HEK293T (cell line): ENCODE results near the gene FOXP3.

ENCODE experiments used
- ARNT ChIP-seq: fragments of 450-650 bp; IDR thresholded peaks from 2 replicates; pipeline ENCODE4 v1.6.1; 2017; ENCODE audit warnings: mild to moderate bottlenecking
- BHLHE40 ChIP-seq: fragments of 450-650 bp; IDR thresholded peaks from 2 replicates; pipeline ENCODE4 v1.6.1; 2016; ENCODE audit warnings: mild to moderate bottlenecking, moderate library complexity, borderline replicate concordance
- CTBP1 ChIP-seq: fragments of 450-650 bp; IDR thresholded peaks from 2 replicates; pipeline ENCODE4 v1.6.1; 2016; ENCODE audit warnings: borderline replicate concordance
- ELF4 ChIP-seq: fragments of 450-650 bp; IDR thresholded peaks from 2 replicates; pipeline ENCODE4 v1.6.1; 2017; ENCODE audit warnings: antibody characterized with exemption
- FOXA1 ChIP-seq: fragments of 450-650 bp; IDR thresholded peaks from 2 replicates; pipeline ENCODE4 v1.6.1; 2016; ENCODE audit warnings: mild to moderate bottlenecking
- FOXK2 ChIP-seq: fragments of 450-650 bp; IDR thresholded peaks from 2 replicates; pipeline ENCODE4 v1.6.1; 2016; ENCODE audit warnings: mild to moderate bottlenecking
- HDGF ChIP-seq: fragments of 450-650 bp; IDR thresholded peaks from 2 replicates; pipeline ENCODE4 v1.6.1; 2017; ENCODE audit warnings: antibody characterized with exemption, borderline replicate concordance
- SP1 ChIP-seq: fragments of 450-650 bp; IDR thresholded peaks from 2 replicates; pipeline ENCODE4 v1.6.1; 2017
- TARDBP ChIP-seq: fragments of 450-650 bp; IDR thresholded peaks from 2 replicates; pipeline ENCODE4 v1.6.1; 2016
- ZNF384 ChIP-seq: fragments of 450-650 bp; IDR thresholded peaks from 2 replicates; pipeline ENCODE4 v1.6.1; 2016

- TF ChIP-seq HDGF = no peak
- no peak for TF ChIP-seq BHLHE40
- TF ChIP-seq ARNT = no peak
- no peak for TF ChIP-seq CTBP1
- TF ChIP-seq FOXK2 = no peak
- no peak for TF ChIP-seq FOXA1
- no peak for TF ChIP-seq TARDBP
- TF ChIP-seq ELF4 = no peak
- no peak for TF ChIP-seq SP1
- TF ChIP-seq ZNF384 = no peak
These were observed 6.4 kb downstream of the FOXP3 start for GRCh38 chrX:49257846-49258748.
